Lung (tissue), 12 donors: ENCODE data around the gene OR10A6. TPM values are rescaled to one million over a fixed set of nuclear protein-coding genes. Genes with fewer than 3 reads are reported as not detected.

Experiments used
- ATAC-seq: fragments of 200-7000 bp; cut with Tn5 transposase; one replicate; pipeline ENCODE4 v1.9.1; 2020; ENCODE audit warnings: moderate number of reproducible peaks; ENCODE audit not compliant: insufficient read depth, low FRiP score
- DNase-seq, 3 donors: peaks; one replicate each; pipeline ENCODE4 v3.0.0-alpha.2; 2013 to 2017
- H3K27ac ChIP-seq, 2 donors: one replicate each; pipeline ENCODE4 v1.5.1; 2013; ENCODE audit warnings: mild to moderate bottlenecking in 2 of 2, moderate library complexity in 2 of 2, control low read depth in 1 of 2, inconsistent platforms in 1 of 2, low read depth in 1 of 2, low read length in 1 of 2
- H3K27me3 ChIP-seq, 3 donors: one replicate each; pipeline ENCODE4 v1.5.1; 2013; ENCODE audit warnings: low read length in 2 of 3; ENCODE audit not compliant: control insufficient read depth in 3 of 3, insufficient read depth in 3 of 3
- H3K36me3 ChIP-seq, 4 donors: one replicate each; pipeline ENCODE4 v1.5.1; 2013; ENCODE audit warnings: low read length in 4 of 4, mild to moderate bottlenecking in 1 of 4, moderate library complexity in 1 of 4; ENCODE audit not compliant: control insufficient read depth in 4 of 4, insufficient read depth in 4 of 4
- H3K4me1 ChIP-seq, 5 donors: one replicate each; pipeline ENCODE4 v1.5.1; 2013; ENCODE audit warnings: low read length in 5 of 5, mild to moderate bottlenecking in 2 of 5, moderate library complexity in 1 of 5; ENCODE audit not compliant: control insufficient read depth in 5 of 5, insufficient read depth in 5 of 5
- H3K4me3 ChIP-seq: one replicate; pipeline ENCODE4 v1.5.1; 2013; ENCODE audit warnings: mild to moderate bottlenecking, control low read depth, moderate library complexity
- H3K9ac ChIP-seq, 2 donors: one replicate each; pipeline ENCODE4 v1.5.1; 2013; ENCODE audit warnings: low read length in 2 of 2, control low read depth in 1 of 2; ENCODE audit not compliant: insufficient read depth in 1 of 2
- H3K9me3 ChIP-seq, 4 donors: one replicate each; pipeline ENCODE4 v1.5.1; 2013; ENCODE audit warnings: low read length in 3 of 4, mild to moderate bottlenecking in 1 of 4, moderate library complexity in 1 of 4; ENCODE audit not compliant: control insufficient read depth in 4 of 4, insufficient read depth in 3 of 4
- CTCF ChIP-seq: IDR thresholded peaks from 2 replicates; pipeline ENCODE4 v1.5.1; 2012; ENCODE audit warnings: mild to moderate bottlenecking; ENCODE audit errors: control extremely low read depth, extremely low read depth
- WGBS, 2 donors: extraction: QIAGEN DNeasy Blood & Tissue Kit; methylation state at CpG; one replicate each; pipeline ENCODE4 v1.1.7; 2013; 5-methylcytosine and 5-hydroxymethylcytosine counted together
- polyA plus RNA-seq, 2 donors: library from polyadenylated mRNA; stranded (reverse); fragments of 200-250 nt; gene quantifications; one replicate each; pipeline ENCODE4 v1.2.1, GENCODE V29; 2013
- total RNA-seq, 2 donors: library from RNA; depleted of rRNA in 1 of 2; stranded (reverse); fragments of >200 nt in 1 of 2; gene quantifications; one replicate each; pipeline ENCODE4 v1.2.1, GENCODE V29; 2014 to 2021
- donor health status: control.
- donor health status: control.
- donor health status: Bipolar disorder and iron deficiency.
- donor health status: healthy.
- donor health status: DM: yes; HTN: yes; CAD: no.

Gene OR10A6
- total and polyA plus RNA-seq, 4 donors, result not detected

- no peak for DNase-seq
Measured at GRCh38 chr11:7900686-7901085, 30.4 kb downstream of the OR10A6 start.

GRCh38 chr11:7899418-7899817 lies 31.6 kb downstream of the OR10A6 start:
- 53 to 61% methylated on average over 4 of the region's 4 CpGs for WGBS, 2 donors
- ATAC-seq, result no peak

More at GRCh38 chr11:7900686-7901085, 30.4 kb downstream of the OR10A6 start:
- no peak for ATAC-seq
- no peak for TF ChIP-seq CTCF
- H3K27me3 ChIP-seq, result no peaks in the 10 kb centered on the region
- H3K27ac ChIP-seq, result no peak overlapping the region
- 89 to 94% methylated on average over 4 of the region's 4 CpGs for WGBS, 2 donors
- H3K36me3 ChIP-seq, result no peaks in the 10 kb centered on the region
- H3K9ac ChIP-seq, result no peak overlapping the region
- peaks cover 0 to 4% (median 0%) of the 10 kb centered on the region in 5 donors for H3K4me1 ChIP-seq
- H3K9me3 ChIP-seq, result no peaks in the 10 kb centered on the region
- H3K4me3 ChIP-seq, result no peak overlapping the region

GRCh38 chr11:7898666-7899283 lies 32.3 kb downstream of the OR10A6 start:
- Histone ChIP-seq H3K4me1 (peaks cover 0 to 9% (median 0%) of the 10 kb centered on the region in 5 donors), H3K27me3 (no peaks in the 10 kb centered on the region), H3K9me3 (no peaks in the 10 kb centered on the region), H3K4me3 (no peak overlapping the region), H3K27ac (no peak overlapping the region), H3K9ac (no peak overlapping the region), H3K36me3 (no peaks in the 10 kb centered on the region)
- 76 to 87% methylated on average over 5 of the region's 5 CpGs for WGBS, 2 donors
- DNase-seq (no peak), ATAC-seq (no peak)
- TF ChIP-seq CTCF, result no peak

More at GRCh38 chr11:7899418-7899817, 31.6 kb downstream of the OR10A6 start:
- H3K9ac ChIP-seq, result no peak overlapping the region
- no peak for TF ChIP-seq CTCF
- no peak overlapping the region for H3K27ac ChIP-seq
- no peaks in the 10 kb centered on the region for H3K9me3 ChIP-seq
- no peaks in the 10 kb centered on the region for H3K36me3 ChIP-seq
- H3K4me1 ChIP-seq, result peaks cover 0 to 4% (median 0%) of the 10 kb centered on the region in 5 donors
- no peak for DNase-seq
- no peak overlapping the region for H3K4me3 ChIP-seq
- no peaks in the 10 kb centered on the region for H3K27me3 ChIP-seq
